Cardiac muscle cell (in vitro differentiated cells and primary cell): Measurements from ENCODE around the gene NIPAL1. TPM values are rescaled to one million over a fixed set of nuclear protein-coding genes. Genes with fewer than 3 reads are reported as not detected.

ENCODE experiments used
- DNase-seq, 2 donors: peaks; one replicate each; pipeline versions ENCODE4 v3.0.0 to v3.0.0-alpha.2; 2010 to 2017; ENCODE audit warnings: low read depth in 1 of 2, low spot score in 1 of 2
- H3K27ac ChIP-seq: fragments of 200-600 bp; sonication (generic); 2 replicates; pipeline ENCODE4 v1.5.1; 2016
- H3K27me3 ChIP-seq: fragments of 200-600 bp; sonication (generic); 2 replicates; pipeline ENCODE4 v1.6.0; 2016; ENCODE audit warnings: control low read depth
- H3K36me3 ChIP-seq: fragments of 200-600 bp; sonication (generic); 2 replicates; pipeline ENCODE4 v1.5.1; 2016; ENCODE audit warnings: control low read depth
- H3K4me1 ChIP-seq: fragments of 200-600 bp; sonication (generic); 2 replicates; pipeline ENCODE4 v1.8.1; 2017; ENCODE audit warnings: low read depth, mild to moderate bottlenecking, mixed run types
- H3K4me3 ChIP-seq: fragments of 200-600 bp; sonication (generic); 2 replicates; pipeline ENCODE4 v1.5.1; 2016; ENCODE audit warnings: mild to moderate bottlenecking
- H3K9me3 ChIP-seq: fragments of 200-600 bp; sonication (generic); 2 replicates; pipeline ENCODE4 v1.5.1; 2017; ENCODE audit warnings: low read depth, mild to moderate bottlenecking, control low read depth
- CTCF ChIP-seq: IDR thresholded peaks from 2 replicates; pipeline ENCODE4 v1.5.1; 2012; ENCODE audit warnings: low read depth, mild to moderate bottlenecking, low read length
- polyA plus RNA-seq: library from polyadenylated mRNA; unstranded; fragments of >200 nt; fragmentation: Nextera tagmentation; extraction: Ambion mirVana; gene quantifications from 2 replicates; pipeline ENCODE4 v1.2.1, GENCODE V29; 2016
- total RNA-seq: library from RNA; depleted of rRNA; stranded (reverse); fragments of >200 nt; gene quantifications from 2 replicates; pipeline ENCODE4 v1.2.3, GENCODE V29; 2016

The NIPAL1 gene
- total and polyA plus RNA-seq, 2 experiments from 2014 or later: 2.1 to 8.5 TPM

GRCh38 chr4:48017108-48017571 is 568 bp downstream of the NIPAL1 start:
- peaks cover 7% of the 10 kb centered on the region for H3K27me3 ChIP-seq
- H3K27ac ChIP-seq: peak overlapping the region; percentile 79
- H3K9me3 ChIP-seq: no peaks in the 10 kb centered on the region
- peak overlapping the region; percentile 83 for H3K4me3 ChIP-seq
- peak; percentile 56 to 61 for DNase-seq
- H3K36me3 ChIP-seq: no peaks in the 10 kb centered on the region
- no peak for TF ChIP-seq CTCF
- H3K4me1 ChIP-seq: no peaks in the 10 kb centered on the region

- no peaks in the 10 kb centered on the region for H3K4me1 ChIP-seq
- no peaks in the 10 kb centered on the region for H3K9me3 ChIP-seq
- H3K27ac ChIP-seq: no peak overlapping the region
- no peaks in the 10 kb centered on the region for H3K36me3 ChIP-seq
- DNase-seq: no peak
- no peak for TF ChIP-seq CTCF
- H3K27me3 ChIP-seq: peaks cover 7% of the 10 kb centered on the region
- H3K4me3 ChIP-seq: no peak overlapping the region
Observed at GRCh38 chr4:48018112-48018511, 1.5 kb downstream of the NIPAL1 start.

- DNase-seq: no peak
- Histone ChIP-seq H3K4me1 (peaks cover 14% of the 10 kb centered on the region), H3K4me3 (no peak overlapping the region), H3K27ac (no peak overlapping the region), H3K36me3 (no peaks in the 10 kb centered on the region), H3K9me3 (no peaks in the 10 kb centered on the region), H3K27me3 (peaks cover 7% of the 10 kb centered on the region)
- no peak for TF ChIP-seq CTCF
Observed at GRCh38 chr4:48021100-48021499, 4.5 kb downstream of the NIPAL1 start.

- Histone ChIP-seq H3K27me3 (peaks cover 7% of the 10 kb centered on the region), H3K27ac (no peak overlapping the region), H3K4me1 (peaks cover 16% of the 10 kb centered on the region), H3K36me3 (no peaks in the 10 kb centered on the region), H3K4me3 (no peak overlapping the region), H3K9me3 (no peaks in the 10 kb centered on the region)
- no peak for TF ChIP-seq CTCF
- DNase-seq: no peak
Observed at GRCh38 chr4:48022192-48022799, 5.7 kb downstream of the NIPAL1 start.

- Histone ChIP-seq H3K4me1 (peaks cover 23% of the 10 kb centered on the region), H3K9me3 (no peaks in the 10 kb centered on the region), H3K36me3 (no peaks in the 10 kb centered on the region), H3K4me3 (no peak overlapping the region), H3K27me3 (no peaks in the 10 kb centered on the region), H3K27ac (peak overlapping the region; percentile 83)
- no peak for TF ChIP-seq CTCF
- peak in 1 of 2 donors; percentile 39 for DNase-seq
Observed at GRCh38 chr4:48024522-48024921, 8.0 kb downstream of the NIPAL1 start.
